Measurements from ENCODE around the gene STX8. TPM values are rescaled to one million over a fixed set of nuclear protein-coding genes. Genes with fewer than 3 reads are reported as not detected.

STX8 gene
- total and polyA plus RNA-seq, 3 donors from 2014 or later: 103 to 160 (median 125) TPM

GRCh38 chr17:9431620-9432019 is 144.0 kb downstream of the STX8 start:
- H3K4me1 ChIP-seq: no peaks in the 10 kb centered on the region

GRCh38 chr17:9427465-9428315 is 147.9 kb downstream of the STX8 start:
- H3K4me3 ChIP-seq: no peak overlapping the region
- no peaks in the 10 kb centered on the region for H3K27me3 ChIP-seq
- no peaks in the 10 kb centered on the region for H3K36me3 ChIP-seq (ENCODE audit: low read depth, missing control alignments)
- no peak overlapping the region for H3K27ac ChIP-seq
- no peaks in the 10 kb centered on the region for H3K4me1 ChIP-seq
- intact Hi-C loops (cut with DNase I; ENCODE audit: low total_unique reads): no loop called here
- WGBS, 2 donors: 74 to 79% methylated on average over 11 of the region's 11 CpGs
- no peak for TF ChIP-seq POLR2A (IDR thresholded peaks at IDR 0.05)
- TF ChIP-seq CTCF (IDR thresholded peaks at IDR 0.05): no peak
- H3K9me3 ChIP-seq: no peaks in the 10 kb centered on the region
- DNase-seq: no peak

More at GRCh38 chr17:9431620-9432019, 144.0 kb downstream of the STX8 start:
- DNase-seq: peak; percentile 54
- WGBS, 2 donors: 19 to 37% methylated on average over 2 of the region's 2 CpGs
- Histone ChIP-seq H3K36me3 (ENCODE audit: low read depth, missing control alignments) (no peaks in the 10 kb centered on the region), H3K27ac (peak overlapping the region in 1 of 2 donors; percentile 62), H3K4me3 (no peak overlapping the region), H3K27me3 (no peaks in the 10 kb centered on the region), H3K9me3 (no peaks in the 10 kb centered on the region)
- intact Hi-C loops (cut with DNase I; ENCODE audit: low total_unique reads): no loop called here
- TF ChIP-seq CTCF (IDR thresholded peaks at IDR 0.05) (no peak), POLR2A (IDR thresholded peaks at IDR 0.05) (no peak)

- no peak for DNase-seq
- Histone ChIP-seq H3K4me1 (no peaks in the 10 kb centered on the region), H3K4me3 (no peak overlapping the region), H3K9me3 (no peaks in the 10 kb centered on the region), H3K27ac (no peak overlapping the region), H3K27me3 (no peaks in the 10 kb centered on the region), H3K36me3 (ENCODE audit: low read depth, missing control alignments) (no peaks in the 10 kb centered on the region)
- 85 to 95% methylated on average over 6 to 8 of the region's 8 CpGs for whole genome bisulfite sequencing, 2 donors
- intact Hi-C loops (cut with DNase I; ENCODE audit: low total_unique reads): no loop called here
- TF ChIP-seq CTCF (IDR thresholded peaks at IDR 0.05) (no peak), POLR2A (IDR thresholded peaks at IDR 0.05) (no peak)
Observed at GRCh38 chr17:9424071-9424640, 151.5 kb downstream of the STX8 start.

GRCh38 chr17:9421525-9421924 is 154.1 kb downstream of the STX8 start:
- WGBS, 2 donors: 91 to 97% methylated on average over 4 of the region's 4 CpGs
- no peak for DNase-seq
- intact Hi-C loops (cut with DNase I; ENCODE audit: low total_unique reads): no loop called here
- Histone ChIP-seq H3K9me3 (no peaks in the 10 kb centered on the region), H3K27me3 (no peaks in the 10 kb centered on the region), H3K27ac (no peak overlapping the region), H3K36me3 (ENCODE audit: low read depth, missing control alignments) (no peaks in the 10 kb centered on the region), H3K4me3 (no peak overlapping the region), H3K4me1 (no peaks in the 10 kb centered on the region)
- TF ChIP-seq CTCF (IDR thresholded peaks at IDR 0.05): no peak
- no peak for TF ChIP-seq POLR2A (IDR thresholded peaks at IDR 0.05)
